ENCODE measurements around the gene SYTL3. TPM values are rescaled to one million over a fixed set of nuclear protein-coding genes. Genes with fewer than 3 reads are reported as not detected.
A peak's percentile ranks its signal among the peaks of the same experiment; 100 is the strongest.

SYTL3 gene
- total RNA-seq, 1 donor from 2014 or later, result 6.0 TPM

DNA sequence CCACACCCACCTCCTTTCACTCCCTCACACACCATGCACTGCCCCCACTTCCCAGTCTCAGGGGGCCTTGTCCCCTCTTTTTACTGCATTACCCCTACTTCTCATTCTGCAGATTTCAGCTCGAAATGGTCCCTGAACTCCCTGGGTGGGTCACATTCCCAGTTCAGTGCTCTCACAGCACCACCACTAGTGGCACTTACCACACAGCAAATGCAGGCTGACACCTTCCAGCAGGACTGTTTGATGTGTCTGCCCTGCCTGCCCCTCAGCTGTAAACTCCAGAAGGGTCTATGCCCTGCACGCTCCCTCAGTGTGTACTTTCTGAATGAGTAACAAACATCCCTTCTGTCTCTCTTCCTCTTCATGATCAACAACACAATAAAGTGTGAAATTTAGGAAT, 9.3 kb upstream of the SYTL3 start:
- TF ChIP-seq, protein P1, sequence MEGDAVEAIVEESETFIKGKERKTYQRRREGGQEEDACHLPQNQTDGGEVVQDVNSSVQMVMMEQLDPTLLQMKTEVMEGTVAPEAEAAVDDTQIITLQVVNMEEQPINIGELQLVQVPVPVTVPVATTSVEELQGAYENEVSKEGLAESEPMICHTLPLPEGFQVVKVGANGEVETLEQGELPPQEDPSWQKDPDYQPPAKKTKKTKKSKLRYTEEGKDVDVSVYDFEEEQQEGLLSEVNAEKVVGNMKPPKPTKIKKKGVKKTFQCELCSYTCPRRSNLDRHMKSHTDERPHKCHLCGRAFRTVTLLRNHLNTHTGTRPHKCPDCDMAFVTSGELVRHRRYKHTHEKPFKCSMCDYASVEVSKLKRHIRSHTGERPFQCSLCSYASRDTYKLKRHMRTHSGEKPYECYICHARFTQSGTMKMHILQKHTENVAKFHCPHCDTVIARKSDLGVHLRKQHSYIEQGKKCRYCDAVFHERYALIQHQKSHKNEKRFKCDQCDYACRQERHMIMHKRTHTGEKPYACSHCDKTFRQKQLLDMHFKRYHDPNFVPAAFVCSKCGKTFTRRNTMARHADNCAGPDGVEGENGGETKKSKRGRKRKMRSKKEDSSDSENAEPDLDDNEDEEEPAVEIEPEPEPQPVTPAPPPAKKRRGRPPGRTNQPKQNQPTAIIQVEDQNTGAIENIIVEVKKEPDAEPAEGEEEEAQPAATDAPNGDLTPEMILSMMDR (IDR thresholded peaks at IDR 0.05), result no peak
- DNase-seq (no peak), ATAC-seq (ENCODE audit: low read depth) (no peak)
- ChIA-PET CTCF (no interaction called here), POLR2A (interaction anchor here (0.9 kb wide), 1 partner anchor 19 kb away, joined by 3 read pairs; no protein-coding TSS in a partner anchor)
- intact Hi-C loops (cut with micrococcal nuclease), result loop anchor here (5.0 kb wide), 1 partner anchor 1618 kb away; no protein-coding TSS in a partner anchor
- H3K9me3 Mint-ChIP-seq, result no peaks in the 10 kb centered on the region
- no peak overlapping the region for H3K27ac Mint-ChIP-seq
- H3K27me3 Mint-ChIP-seq, result no peaks in the 10 kb centered on the region
- peaks cover 38% of the 10 kb centered on the region for H3K4me1 Mint-ChIP-seq
- H3K4me3 Mint-ChIP-seq, result no peak overlapping the region
- H3K36me3 Mint-ChIP-seq (ENCODE audit: low read depth), result peaks cover 51% of the 10 kb centered on the region

DNA sequence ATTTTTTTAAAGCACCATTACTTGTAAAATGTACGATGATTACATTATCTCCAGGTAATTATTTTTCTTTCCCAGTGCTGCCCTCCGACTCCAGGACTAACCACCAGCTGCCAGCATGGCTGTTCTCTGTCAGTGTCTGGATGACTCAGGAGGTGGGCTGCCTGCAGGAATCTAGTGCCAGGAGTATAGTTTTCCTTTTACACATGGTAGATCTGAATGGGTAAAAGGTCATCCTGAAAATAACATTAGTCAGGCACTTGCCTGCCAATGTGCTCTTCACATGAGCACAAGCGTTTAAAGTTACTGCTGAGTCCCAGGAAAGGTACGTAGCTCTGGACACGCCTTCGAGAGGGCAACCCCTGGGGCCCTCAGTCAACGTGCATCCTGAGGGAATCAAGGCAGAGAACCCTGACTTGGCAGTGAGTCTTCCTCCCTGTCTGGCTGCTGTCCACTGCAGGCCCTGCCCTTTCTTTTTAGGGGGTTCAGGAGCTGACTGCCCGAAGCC, 7.7 kb upstream of the SYTL3 start:
- intact Hi-C loops (cut with micrococcal nuclease), result loop anchor here (5.0 kb wide), 1 partner anchor 1620 kb away; no protein-coding TSS in a partner anchor
- no peaks in the 10 kb centered on the region for H3K27me3 Mint-ChIP-seq
- ChIA-PET POLR2A (interaction anchor here (0.6 kb wide), 1 partner anchor 36 kb away, joined by 4 read pairs; no protein-coding TSS in a partner anchor), CTCF (no interaction called here)
- H3K4me3 Mint-ChIP-seq, result no peak overlapping the region
- TF ChIP-seq, protein P1 (IDR thresholded peaks at IDR 0.05), result no peak
- no peaks in the 10 kb centered on the region for H3K9me3 Mint-ChIP-seq
- peaks cover 36% of the 10 kb centered on the region for H3K36me3 Mint-ChIP-seq (ENCODE audit: low read depth)
- no peak overlapping the region for H3K27ac Mint-ChIP-seq
- ATAC-seq (ENCODE audit: low read depth), result no peak
- H3K4me1 Mint-ChIP-seq, result peaks cover 41% of the 10 kb centered on the region
- no peak for DNase-seq

DNA sequence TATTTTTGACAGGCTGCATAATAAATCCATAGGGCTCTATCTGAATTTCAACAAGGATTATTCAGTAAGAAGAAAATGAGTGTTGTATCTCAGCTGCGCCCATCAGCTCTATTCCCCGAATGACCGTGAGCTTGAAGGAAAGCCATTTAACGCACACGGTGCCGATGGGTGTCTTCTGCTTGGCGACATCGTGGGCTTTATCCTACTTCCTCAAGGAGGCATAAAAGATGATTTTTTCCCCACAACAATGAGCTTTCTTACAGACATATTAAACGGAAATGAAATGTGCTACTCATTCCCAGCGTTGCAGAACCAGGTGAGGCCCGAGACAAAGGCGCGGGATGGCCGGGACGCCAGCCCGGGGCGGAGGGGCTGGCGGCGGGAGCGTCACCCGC, 6.0 kb upstream of the SYTL3 start:
- DNase-seq (no peak), ATAC-seq (ENCODE audit: low read depth) (no peak)
- POLR2A ChIA-PET, result interaction anchor here (0.6 to 2.1 kb wide), 9 partner anchors 9 to 463 kb away, joined by 3 to 9 read pairs (median 4); no protein-coding TSS in a partner anchor
- Mint-ChIP-seq H3K4me1 (peaks cover 45% of the 10 kb centered on the region), H3K4me3 (peak overlapping the region; percentile 95), H3K9me3 (no peaks in the 10 kb centered on the region), H3K27ac (peak overlapping the region; percentile 85), H3K36me3 (ENCODE audit: low read depth) (peaks cover 25% of the 10 kb centered on the region), H3K27me3 (no peaks in the 10 kb centered on the region)
- CTCF ChIA-PET, result interaction anchor here (0.9 to 1.3 kb wide), 4 partner anchors 18 to 423 kb away, joined by 3 to 4 read pairs (median 4); no protein-coding TSS in a partner anchor
- TF ChIP-seq, protein P1 (IDR thresholded peaks at IDR 0.05), result no peak
- intact Hi-C loops (cut with micrococcal nuclease), result loop anchor here (1.0 to 5.0 kb wide), 3 partner anchors 47 to 1622 kb away; partner anchors contain the start of gene TMEM181

DNA sequence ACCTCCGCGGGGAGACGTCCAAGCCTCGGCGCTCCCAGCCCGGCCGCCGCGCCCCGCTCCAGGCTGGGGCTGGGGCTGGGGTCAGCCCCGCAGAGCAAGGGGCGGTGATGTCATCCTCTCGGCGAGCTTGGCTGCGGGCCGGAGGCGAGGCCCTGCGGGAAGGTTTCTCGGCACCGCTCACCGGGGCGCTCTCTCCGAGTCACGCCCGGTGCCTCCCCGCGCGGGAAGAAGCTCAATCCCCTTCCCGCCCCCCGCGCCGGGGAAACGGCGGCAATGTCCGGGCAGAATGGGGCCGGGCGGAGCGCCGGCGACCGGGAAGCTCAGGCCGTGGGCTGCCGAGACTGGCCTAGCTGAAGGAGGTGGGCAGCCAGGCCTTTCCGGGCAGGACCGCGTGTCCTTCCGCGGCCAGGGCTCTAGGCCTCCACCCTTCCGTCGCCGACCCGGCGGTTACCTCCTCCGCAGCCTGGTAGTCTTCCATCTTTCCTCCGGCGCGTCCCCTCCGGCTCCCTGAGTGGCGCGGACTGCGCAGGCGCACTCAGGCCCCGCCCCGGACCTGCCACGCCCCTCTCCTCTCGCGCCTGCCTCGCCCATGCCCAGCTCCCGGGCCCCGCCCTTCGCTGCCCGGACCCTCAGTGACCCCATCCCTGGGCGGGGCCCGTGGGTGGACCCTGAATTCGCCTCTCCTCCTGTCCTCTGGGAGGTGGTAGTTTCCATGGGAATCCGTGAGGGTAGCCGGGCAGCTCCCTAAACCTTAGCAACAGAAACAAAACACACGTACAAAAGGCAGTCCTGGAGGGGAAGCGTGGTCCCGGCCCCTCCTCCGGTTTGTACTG, 5.4 kb upstream of the SYTL3 start, which contains the start of gene DYNLT1:
Gene DYNLT1 (minus strand): TSS at position 513 of the 833 bp plus-strand sequence. CDS start 35 bp downstream, at position 478.
- POLR2A ChIA-PET, result interaction anchor here (0.6 to 2.1 kb wide), 11 partner anchors 9 to 1270 kb away, joined by 3 to 9 read pairs (median 4); no protein-coding TSS in a partner anchor
- Mint-ChIP-seq H3K4me3 (peak within 1 kb of the TSS; percentile 95), H3K9me3 (no peaks in the 10 kb centered on the region), H3K4me1 (peaks cover 52% of the 10 kb centered on the region), H3K27me3 (no peaks in the 10 kb centered on the region), H3K36me3 (ENCODE audit: low read depth) (peaks cover 22% of the 10 kb centered on the region), H3K27ac (peak within 1 kb of the TSS; percentile 85)
- TF ChIP-seq, protein P1 (IDR thresholded peaks at IDR 0.05), result no peak
- CTCF ChIA-PET, result interaction anchor here (0.8 to 1.3 kb wide), 5 partner anchors 18 to 424 kb away, joined by 3 to 4 read pairs (median 3); no protein-coding TSS in a partner anchor
- DNase-seq, result peak; percentile 97
- intact Hi-C loops (cut with micrococcal nuclease), result loop anchor here (1.0 to 5.0 kb wide), 7 partner anchors 47 to 1622 kb away; partner anchors contain the start of genes EZR, GTF2H5, SERAC1 and TMEM181
- ATAC-seq (ENCODE audit: low read depth), result peak; percentile 68

All from activated B cell treated with CpG ODN at 0.5 μM for 24 hours (primary cell).